B cell (primary cell): ENCODE results near the gene GPR176. TPM values are rescaled to one million over a fixed set of nuclear protein-coding genes. Genes with fewer than 3 reads are reported as not detected.

ENCODE experiments used
- ATAC-seq: fragments of 200-7000 bp; cut with Tn5 transposase; one replicate; pipeline ENCODE4 v1.10.0; 2021; ENCODE audit warnings: low read depth, mild to moderate bottlenecking, moderate number of reproducible peaks, moderate library complexity
- CTCF ChIA-PET: fragments of 350-600 bp; sonication (Branson Sonifier 250); formaldehyde crosslinking; loops from one replicate; lab custom pipeline; 2021; ENCODE audit warnings: antibody characterized with exemption, inconsistent platforms; lab: Charles Lee
- POLR2A ChIA-PET: fragments of 350-600 bp; sonication (Branson Sonifier 250); formaldehyde crosslinking; loops from one replicate; lab custom pipeline; 2021; ENCODE audit warnings: antibody characterized with exemption; lab: Charles Lee
- DNase-seq: peaks from one replicate; pipeline ENCODE4 v3.0.0; 2013
- H2AFZ ChIP-seq: 2 replicates; pipeline ENCODE4 v1.6.1; 2012; ENCODE audit warnings: mild to moderate bottlenecking, low read depth, low read length; ENCODE audit not compliant: insufficient read depth, poor library complexity, severe bottlenecking
- H3K27ac ChIP-seq, 2 donors: 1 replicate in 1 of 2; 2 replicates in 1 of 2; pipeline ENCODE4 v1.5.1; 2012 to 2013; ENCODE audit warnings: low read length in 2 of 2, mild to moderate bottlenecking in 2 of 2, moderate library complexity in 1 of 2
- H3K27me3 ChIP-seq, 4 experiments: fragments of 200-600 bp in 1 of 4; sonication (generic) in 1 of 4; replicated peaks in 1 of 4; 1 replicate in 2 of 4; 2 replicates in 2 of 4; pipeline versions ENCODE4 v1.6.1 to v1.7.0; 2013 to 2016; ENCODE audit warnings: low read length in 3 of 4, mild to moderate bottlenecking in 2 of 4, mixed read lengths in 1 of 4, moderate library complexity in 1 of 4; ENCODE audit not compliant: insufficient read depth in 4 of 4, control insufficient read depth in 3 of 4; ENCODE audit errors: control extremely low read depth in 1 of 4
- H3K36me3 ChIP-seq, 2 experiments: replicated peaks in 1 of 2; 1 replicate in 1 of 2; 2 replicates in 1 of 2; pipeline versions ENCODE4 v1.6.1 to v1.7.1; 2013; ENCODE audit warnings: low read length in 1 of 2; ENCODE audit not compliant: insufficient read depth in 2 of 2, control insufficient read depth in 1 of 2; ENCODE audit errors: control extremely low read depth in 1 of 2, extremely low read depth in 1 of 2
- H3K4me1 ChIP-seq, 2 donors: fragments of 200-600 bp in 1 of 2; sonication (generic) in 1 of 2; 1 replicate in 1 of 2; 2 replicates in 1 of 2; pipeline versions ENCODE4 v1.5.1 to v1.6.1; 2013 to 2017; ENCODE audit warnings: low read length in 2 of 2; ENCODE audit not compliant: control insufficient read depth in 2 of 2, insufficient read depth in 2 of 2
- H3K4me2 ChIP-seq: replicated peaks from 2 replicates; pipeline ENCODE3; 2012; ENCODE audit warnings: mild to moderate bottlenecking, low read depth, low read length; ENCODE audit not compliant: poor library complexity, severe bottlenecking
- H3K4me3 ChIP-seq, 5 experiments: fragments of 200-600 bp in 1 of 5; sonication (generic) in 1 of 5; 1 replicate in 3 of 5; 2 replicates in 2 of 5; pipeline versions ENCODE4 v1.5.1 to v1.7.0; 2011 to 2016; ENCODE audit warnings: low read length in 4 of 5, mild to moderate bottlenecking in 4 of 5, low read depth in 2 of 5, control low read depth in 1 of 5, moderate library complexity in 1 of 5; ENCODE audit not compliant: insufficient read depth in 1 of 5; ENCODE audit errors: control extremely low read depth in 1 of 5, extremely low read depth in 1 of 5
- H3K79me2 ChIP-seq: fragments of 200-600 bp; sonication (generic); one replicate; pipeline ENCODE4 v1.6.0; 2016; ENCODE audit warnings: low read length; ENCODE audit not compliant: control insufficient read depth, insufficient read depth
- H3K9ac ChIP-seq: fragments of 200-600 bp; sonication (generic); 2 replicates; pipeline ENCODE4 v1.6.1; 2017; ENCODE audit warnings: mild to moderate bottlenecking, low read length, moderate library complexity
- H3K9me3 ChIP-seq, 3 donors: one replicate each; pipeline versions ENCODE4 v1.6.1 to v1.7.1; 2013; ENCODE audit warnings: low read length in 2 of 3; ENCODE audit not compliant: control insufficient read depth in 2 of 3, insufficient read depth in 1 of 3; ENCODE audit errors: control extremely low read depth in 1 of 3
- H4K20me1 ChIP-seq: 2 replicates; pipeline ENCODE4 v1.6.0; 2012; ENCODE audit warnings: mild to moderate bottlenecking, low read length; ENCODE audit not compliant: insufficient read depth, control insufficient read depth, poor library complexity, severe bottlenecking
- H3K27ac Mint-ChIP-seq: one replicate; pipeline ENCODE4 v1.8.0; 2021; ENCODE audit warnings: mixed read lengths
- H3K27me3 Mint-ChIP-seq: one replicate; pipeline ENCODE4 v1.8.0; 2021; ENCODE audit warnings: mixed read lengths
- H3K4me1 Mint-ChIP-seq: one replicate; pipeline ENCODE4 v1.8.0; 2021; ENCODE audit warnings: mixed read lengths
- H3K4me3 Mint-ChIP-seq: one replicate; pipeline ENCODE4 v1.8.0; 2021; ENCODE audit warnings: mixed read lengths
- H3K9me3 Mint-ChIP-seq: one replicate; pipeline ENCODE4 v1.8.0; 2022; ENCODE audit warnings: mixed read lengths; ENCODE audit not compliant: insufficient read depth
- EZH2 ChIP-seq: IDR thresholded peaks from 2 replicates; pipeline ENCODE4 v1.6.1; 2012; ENCODE audit warnings: borderline replicate concordance, low read depth, mild to moderate bottlenecking, moderate library complexity, low read length; ENCODE audit not compliant: insufficient read depth, poor library complexity, severe bottlenecking
- WGBS: methylation state at CpG from one replicate; pipeline ENCODE4 v1.1.5; 2013; ENCODE audit warnings: missing lambda C conversion rate; ENCODE audit not compliant: insufficient coverage; 5-methylcytosine and 5-hydroxymethylcytosine counted together
- intact Hi-C: fragments of 100-400 bp; cut with micrococcal nuclease; formaldehyde crosslinking; loops from one replicate; pipeline ENCODE4 v1.10.0; 2022
- polyA plus RNA-seq: library from polyadenylated mRNA; depleted of rRNA; stranded (reverse); fragments of >200 nt; gene quantifications from 2 replicates; pipeline ENCODE4 v1.2.3, GENCODE V29; 2012
- total RNA-seq, 2 donors: library from RNA; stranded (reverse); fragments of 120-200 nt in 1 of 2; gene quantifications; 1 replicate in 1 of 2; 2 replicates in 1 of 2; pipeline versions ENCODE4 v1.2.3 to v1.2.4, GENCODE V29; 2013 to 2022
- TF ChIP-seq, protein P1 (sequence below): fragments of 200-600 bp; IDR thresholded peaks from one replicate; pipeline ENCODE4 v1.8.0; 2022; ENCODE audit warnings: antibody characterized with exemption, mild to moderate bottlenecking

GPR176 gene
- total and polyA plus RNA-seq, 2 donors (not counting 1 experiment from before 2014, with no cell fraction given), result 0.07 to 0.30 TPM

- Mint-ChIP-seq H3K4me3 (no peak overlapping the region), H3K4me1 (peaks cover 40% of the 10 kb centered on the region)
- POLR2A ChIA-PET, result no interaction called here
These were observed 133.5 kb downstream of the GPR176 start for GRCh38 chr15:39786447-39787056.

DNA sequence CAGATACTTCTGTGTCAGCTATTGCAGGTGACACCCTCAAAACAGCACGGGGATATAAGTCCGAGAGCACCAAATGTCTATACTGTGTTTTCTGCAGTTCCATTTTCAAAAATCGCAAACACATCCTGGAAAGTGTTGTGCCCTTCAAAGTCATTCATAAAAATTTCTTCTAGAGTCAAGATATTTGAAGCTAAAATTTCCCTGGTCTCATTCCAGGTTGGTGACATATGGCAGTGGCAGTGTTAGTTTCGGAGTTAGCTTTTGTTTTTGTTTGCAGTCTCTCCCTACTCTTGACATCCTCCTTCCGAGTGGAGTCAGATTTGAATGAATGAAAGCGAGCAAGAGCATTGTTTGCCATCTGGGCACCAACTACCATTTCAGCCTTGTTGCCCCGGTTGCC, 134.2 kb downstream of the GPR176 start:
- Histone ChIP-seq H3K4me2 (no peak overlapping the region), H3K79me2 (no peaks in the 10 kb centered on the region), H2AFZ (no peak overlapping the region), H4K20me1 (no peaks in the 10 kb centered on the region), H3K9ac (no peak overlapping the region), H3K4me1 (peaks cover 17 to 18% of the 10 kb centered on the region in 2 donors), H3K36me3 (peaks cover 0 to 4% of the 10 kb centered on the region in 2 experiments), H3K4me3 (no peak overlapping the region), H3K27ac (no peak overlapping the region), H3K9me3 (no peaks in the 10 kb centered on the region), H3K27me3 (no peaks in the 10 kb centered on the region)
- TF ChIP-seq, protein P1, sequence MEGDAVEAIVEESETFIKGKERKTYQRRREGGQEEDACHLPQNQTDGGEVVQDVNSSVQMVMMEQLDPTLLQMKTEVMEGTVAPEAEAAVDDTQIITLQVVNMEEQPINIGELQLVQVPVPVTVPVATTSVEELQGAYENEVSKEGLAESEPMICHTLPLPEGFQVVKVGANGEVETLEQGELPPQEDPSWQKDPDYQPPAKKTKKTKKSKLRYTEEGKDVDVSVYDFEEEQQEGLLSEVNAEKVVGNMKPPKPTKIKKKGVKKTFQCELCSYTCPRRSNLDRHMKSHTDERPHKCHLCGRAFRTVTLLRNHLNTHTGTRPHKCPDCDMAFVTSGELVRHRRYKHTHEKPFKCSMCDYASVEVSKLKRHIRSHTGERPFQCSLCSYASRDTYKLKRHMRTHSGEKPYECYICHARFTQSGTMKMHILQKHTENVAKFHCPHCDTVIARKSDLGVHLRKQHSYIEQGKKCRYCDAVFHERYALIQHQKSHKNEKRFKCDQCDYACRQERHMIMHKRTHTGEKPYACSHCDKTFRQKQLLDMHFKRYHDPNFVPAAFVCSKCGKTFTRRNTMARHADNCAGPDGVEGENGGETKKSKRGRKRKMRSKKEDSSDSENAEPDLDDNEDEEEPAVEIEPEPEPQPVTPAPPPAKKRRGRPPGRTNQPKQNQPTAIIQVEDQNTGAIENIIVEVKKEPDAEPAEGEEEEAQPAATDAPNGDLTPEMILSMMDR, result no peak
- no peak for TF ChIP-seq EZH2
- peak; percentile 17 for DNase-seq
- intact Hi-C loops, result loop anchor here (1.0 to 10.0 kb wide), 4 partner anchors 376 to 639 kb away; partner anchors contain the start of genes BUB1B and INAFM2
- no peak for ATAC-seq
- Mint-ChIP-seq H3K4me3 (no peak overlapping the region), H3K27ac (no peak overlapping the region), H3K9me3 (no peaks in the 10 kb centered on the region), H3K4me1 (peaks cover 43% of the 10 kb centered on the region), H3K27me3 (no peaks in the 10 kb centered on the region)
- 100% methylated on average over 2 of the region's 7 CpGs for WGBS
- ChIA-PET CTCF (interaction anchor here (0.9 to 1.7 kb wide), 3 partner anchors 487 to 494 kb away, joined by 3 to 11 read pairs (median 4); no protein-coding TSS in a partner anchor), POLR2A (no interaction called here)

More at GRCh38 chr15:39786447-39787056, 133.5 kb downstream of the GPR176 start:
- no peaks in the 10 kb centered on the region for H3K9me3 ChIP-seq
- Mint-ChIP-seq H3K9me3 (no peaks in the 10 kb centered on the region), H3K27me3 (no peaks in the 10 kb centered on the region), H3K27ac (peak overlapping the region; percentile 47)
- ATAC-seq (no peak), DNase-seq (peak; percentile 68)
- no peak overlapping the region for H3K27ac ChIP-seq
- peak overlapping the region; percentile 4 for H2AFZ ChIP-seq
- peaks cover 16 to 17% of the 10 kb centered on the region in 2 donors for H3K4me1 ChIP-seq
- intact Hi-C loops, result loop anchor here (1.0 to 10.0 kb wide), 4 partner anchors 376 to 638 kb away; partner anchors contain the start of genes BUB1B and INAFM2
- no peaks in the 10 kb centered on the region for H4K20me1 ChIP-seq
- peaks cover 0 to 4% of the 10 kb centered on the region in 2 experiments for H3K36me3 ChIP-seq
- no peaks in the 10 kb centered on the region for H3K79me2 ChIP-seq
- no peak overlapping the region for H3K9ac ChIP-seq
- no peak overlapping the region for H3K4me2 ChIP-seq
- no peaks in the 10 kb centered on the region for H3K27me3 ChIP-seq
- TF ChIP-seq EZH2, result no peak
- TF ChIP-seq, protein P1, result peak; percentile 78
- no CpG with 5 or more reads among the region's 5 CpGs for WGBS
- H3K4me3 ChIP-seq, result no peak overlapping the region
- CTCF ChIA-PET, result interaction anchor here (0.7 to 3.2 kb wide), 6 partner anchors 259 to 525 kb away, joined by 3 to 29 read pairs (median 4); no protein-coding TSS in a partner anchor
